Peyer's patch (tissue), 4 donors: Measurements from ENCODE around the gene MCRIP2.

Experiments used
- CTCF ChIP-seq, 6 experiments: fragments of 450-650 bp in 4 of 6; fragments of 200-600 bp in 2 of 6; sonication (generic) in 1 of 6; IDR thresholded peaks; one replicate each; pipeline ENCODE4 v1.5.1; 2017 to 2019; ENCODE audit warnings: antibody characterized with exemption in 6 of 6, mild to moderate bottlenecking in 3 of 6, moderate library complexity in 1 of 6
- POLR2A ChIP-seq, 2 donors: fragments of 450-650 bp; IDR thresholded peaks; one replicate each; pipeline ENCODE4 v1.5.1; 2017; ENCODE audit warnings: antibody characterized with exemption in 2 of 2, mild to moderate bottlenecking in 2 of 2, moderate library complexity in 2 of 2

- TF ChIP-seq CTCF (IDR thresholded peaks at IDR 0.05), result no peak
- no peak for TF ChIP-seq POLR2A (IDR thresholded peaks at IDR 0.05)
Observed at GRCh38 chr16:615122-615521, 26.5 kb upstream of the MCRIP2 start.
